ENCODE results near the gene LIPT2. TPM values are rescaled to one million over a fixed set of nuclear protein-coding genes. Genes with fewer than 3 reads are reported as not detected.

LIPT2 gene
- total RNA-seq, 1 experiment from 2014 or later: 5.8 TPM

- Histone ChIP-seq H3K79me2 (ENCODE audit: low read depth) (no peaks in the 10 kb centered on the region), H3K4me2 (no peak overlapping the region), H3F3A (ENCODE audit: insufficient read depth, low read depth) (no peaks in the 10 kb centered on the region), H3K4me3 (no peak overlapping the region), H4K20me1 (ENCODE audit: insufficient read depth) (no peaks in the 10 kb centered on the region), H3K9me3 (ENCODE audit: insufficient read depth, low read depth) (no peaks in the 10 kb centered on the region), H2AFZ (no peak overlapping the region), H3K27me3 (ENCODE audit: insufficient read depth, low read depth) (no peaks in the 10 kb centered on the region), H3K27ac (no peak overlapping the region), H3K4me1 (replicated peaks; ENCODE audit: insufficient read depth) (0 out of 2 replicates have a peak, but pooled peaks cover 3% of the 10 kb centered on the region), H3K9me2 (ENCODE audit: insufficient read depth) (no peaks in the 10 kb centered on the region), H3K36me3 (ENCODE audit: low read depth) (no peaks in the 10 kb centered on the region)
- ChIA-PET CTCF (no interaction called here), POLR2A (ENCODE audit: unreplicated experiment) (interaction anchor here (0.5 kb wide), 1 partner anchor 31 kb away, joined by 6 read pairs; no protein-coding TSS in a partner anchor)
- DNase-seq: no peak
- BruUV-seq (replicated peaks): no TSS peak
- TF ChIP-seq EZH2 (IDR thresholded peaks at IDR 0.05; ENCODE audit: low read depth) (no peak), CTCF (conservative IDR thresholded peaks at IDR 0.05) (no peak)
- intact Hi-C loops (cut with micrococcal nuclease; ENCODE audit: unreplicated experiment): no loop called here
Measured at GRCh38 chr11:74524978-74525377, 31.5 kb upstream of the LIPT2 start.

- Histone ChIP-seq H3K27ac (no peak overlapping the region), H3K4me3 (no peak overlapping the region), H3K79me2 (ENCODE audit: low read depth) (no peaks in the 10 kb centered on the region), H2AFZ (no peak overlapping the region), H3K4me1 (replicated peaks; ENCODE audit: insufficient read depth) (0 out of 2 replicates have a peak, but pooled peaks cover 3% of the 10 kb centered on the region), H4K20me1 (ENCODE audit: insufficient read depth) (no peaks in the 10 kb centered on the region), H3K36me3 (ENCODE audit: low read depth) (no peaks in the 10 kb centered on the region), H3K9me3 (ENCODE audit: insufficient read depth, low read depth) (no peaks in the 10 kb centered on the region), H3K27me3 (ENCODE audit: insufficient read depth, low read depth) (no peaks in the 10 kb centered on the region), H3K9me2 (ENCODE audit: insufficient read depth) (no peaks in the 10 kb centered on the region), H3K4me2 (no peak overlapping the region), H3F3A (ENCODE audit: insufficient read depth, low read depth) (no peaks in the 10 kb centered on the region)
- CTCF ChIA-PET: interaction anchor here (0.6 kb wide), 1 partner anchor 203 kb away, joined by 3 read pairs; no protein-coding TSS in a partner anchor
- POLR2A ChIA-PET (ENCODE audit: unreplicated experiment): interaction anchor here (0.5 to 0.6 kb wide), 2 partner anchors 30 to 702 kb away, joined by 4 to 6 read pairs; no protein-coding TSS in a partner anchor
- TF ChIP-seq EZH2 (IDR thresholded peaks at IDR 0.05; ENCODE audit: low read depth) (no peak), CTCF (conservative IDR thresholded peaks at IDR 0.05) (no peak)
- no TSS peak for BruUV-seq (replicated peaks)
- no peak for DNase-seq
- intact Hi-C loops (cut with micrococcal nuclease; ENCODE audit: unreplicated experiment): no loop called here
Measured at GRCh38 chr11:74524501-74524900, 31.0 kb upstream of the LIPT2 start.

- no peaks in the 10 kb centered on the region for H3K27me3 ChIP-seq (ENCODE audit: insufficient read depth, low read depth)
- POLR2A ChIA-PET (ENCODE audit: unreplicated experiment): no interaction called here
- H3K36me3 ChIP-seq (ENCODE audit: low read depth): no peaks in the 10 kb centered on the region
- H2AFZ ChIP-seq: no peak overlapping the region
- BruUV-seq (replicated peaks): no TSS peak
- no peak for DNase-seq
- H3K4me2 ChIP-seq: no peak overlapping the region
- CTCF ChIA-PET: interaction anchor here (0.6 kb wide), 2 partner anchors 50 to 71 kb away, joined by 4 to 6 read pairs; no protein-coding TSS in a partner anchor
- H3F3A ChIP-seq (ENCODE audit: insufficient read depth, low read depth): no peaks in the 10 kb centered on the region
- H3K4me3 ChIP-seq: no peak overlapping the region
- no peaks in the 10 kb centered on the region for H4K20me1 ChIP-seq (ENCODE audit: insufficient read depth)
- 0 out of 2 replicates have a peak, but pooled peaks cover 3% of the 10 kb centered on the region for H3K4me1 ChIP-seq (replicated peaks; ENCODE audit: insufficient read depth)
- H3K27ac ChIP-seq: no peak overlapping the region
- H3K9me2 ChIP-seq (ENCODE audit: insufficient read depth): no peaks in the 10 kb centered on the region
- intact Hi-C loops (cut with micrococcal nuclease; ENCODE audit: unreplicated experiment): no loop called here
- TF ChIP-seq CTCF (conservative IDR thresholded peaks at IDR 0.05): no peak
- TF ChIP-seq EZH2 (IDR thresholded peaks at IDR 0.05; ENCODE audit: low read depth): no peak
- no peaks in the 10 kb centered on the region for H3K9me3 ChIP-seq (ENCODE audit: insufficient read depth, low read depth)
- H3K79me2 ChIP-seq (ENCODE audit: low read depth): no peaks in the 10 kb centered on the region
Measured at GRCh38 chr11:74522776-74523175, 29.3 kb upstream of the LIPT2 start.
